Germinal center (tissue), 1 donor: ENCODE results near the gene CPN2.

ENCODE experiments used
- DNase-seq: peaks from one replicate; pipeline ENCODE4 v3.0.0; 2012; ENCODE audit warnings: mixed read lengths, low spot score

The CPN2 gene

GRCh38 chr3:194351080-194351672 is at the start of gene CPN2:
Gene CPN2, minus strand, starts transcription at chr3:194351328. Its CDS starts 8,626 bp downstream, at chr3:194342702.
- no peak for DNase-seq

GRCh38 chr3:194399874-194400411 is 48.8 kb upstream of the CPN2 start:
- DNase-seq, result no peak

DNA sequence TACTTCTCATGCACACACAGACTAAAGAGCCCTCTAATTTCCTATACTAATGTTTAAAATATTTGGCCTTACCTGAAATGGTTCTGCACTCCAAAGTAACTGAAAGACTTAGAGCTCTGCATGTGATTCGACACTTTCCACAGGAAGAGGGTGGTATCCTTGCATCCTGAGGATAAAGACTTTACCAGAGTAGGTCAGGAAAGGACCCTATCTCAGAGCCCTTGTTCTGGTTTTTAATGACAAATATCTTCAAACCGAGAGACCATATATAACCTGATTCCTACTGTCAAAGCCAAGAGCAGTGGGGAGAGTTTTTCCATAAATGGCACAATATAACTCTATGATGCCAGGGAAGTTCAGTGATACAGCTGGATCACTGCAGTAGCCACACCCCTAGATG is 48.0 kb upstream of the CPN2 start, which contains the start of gene GP5:
Gene GP5, minus strand, starts transcription at position 101 of the 400 bp plus-strand sequence. CDS start 984 bp downstream, outside the sequence.
- no peak for DNase-seq

- DNase-seq, result no peak
These were observed 46.7 kb upstream of the CPN2 start for GRCh38 chr3:194397757-194398312.

DNA sequence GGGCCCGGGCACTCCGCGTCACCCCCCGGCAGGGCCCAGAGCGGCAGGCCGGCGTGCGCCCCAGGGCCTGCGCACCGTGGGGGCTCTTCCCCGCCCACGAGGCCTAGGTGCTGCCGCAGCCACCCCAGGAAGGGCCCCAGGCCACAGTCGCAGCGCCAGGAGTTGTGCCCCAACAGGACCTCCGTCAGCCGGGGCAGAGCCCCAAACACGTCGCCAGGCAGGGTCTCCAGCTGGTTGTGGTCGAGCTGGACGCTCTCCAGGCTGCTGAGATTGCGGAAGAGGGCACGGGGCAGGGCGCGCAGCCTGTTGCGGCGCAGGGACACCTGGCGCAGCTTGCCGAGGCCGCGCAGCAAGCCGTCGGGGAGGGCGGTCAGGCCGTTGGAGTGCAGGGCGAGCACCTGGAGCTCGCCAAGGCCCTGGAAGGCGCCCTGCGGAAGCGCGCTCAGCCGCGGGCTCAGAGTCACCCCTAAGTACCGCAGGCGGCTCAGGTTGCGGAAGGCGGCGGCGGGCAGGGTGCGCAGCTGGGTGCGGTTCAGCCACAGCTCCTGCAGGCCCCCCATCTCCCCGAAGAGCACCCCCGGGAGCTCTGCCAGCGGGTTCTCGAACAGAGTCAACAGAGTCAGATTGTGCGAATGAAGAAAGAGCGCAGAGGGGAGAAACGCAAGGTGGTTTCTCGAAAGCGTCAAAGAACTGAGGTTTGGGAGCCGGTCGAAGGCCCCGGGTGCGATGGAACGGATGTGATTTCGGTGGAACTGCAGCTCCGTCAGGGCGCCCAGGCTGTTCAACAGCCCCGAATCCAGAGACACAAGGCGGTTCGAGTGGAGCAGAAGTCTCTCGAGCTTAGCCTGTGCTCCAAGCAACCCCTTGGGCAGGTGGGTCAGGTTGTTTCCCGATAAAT is 46.0 kb upstream of the CPN2 start:
- peak; percentile 30 for DNase-seq

DNA sequence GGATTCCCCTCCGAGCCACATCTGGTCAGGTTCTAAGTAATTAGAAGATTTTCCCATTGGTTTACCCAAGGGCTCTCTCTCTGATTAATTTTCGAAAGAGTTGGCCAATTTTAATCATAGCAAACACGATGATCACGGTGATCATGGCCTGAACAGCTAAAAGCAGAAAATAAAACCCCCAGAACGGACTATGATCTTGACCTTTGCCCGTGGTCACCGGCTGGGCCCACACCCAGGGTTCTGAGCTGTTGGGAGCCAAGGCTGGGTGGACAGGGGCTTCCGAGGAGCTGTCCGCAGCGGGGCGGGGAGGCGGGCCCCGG is 45.4 kb upstream of the CPN2 start:
- DNase-seq, result no peak

DNA sequence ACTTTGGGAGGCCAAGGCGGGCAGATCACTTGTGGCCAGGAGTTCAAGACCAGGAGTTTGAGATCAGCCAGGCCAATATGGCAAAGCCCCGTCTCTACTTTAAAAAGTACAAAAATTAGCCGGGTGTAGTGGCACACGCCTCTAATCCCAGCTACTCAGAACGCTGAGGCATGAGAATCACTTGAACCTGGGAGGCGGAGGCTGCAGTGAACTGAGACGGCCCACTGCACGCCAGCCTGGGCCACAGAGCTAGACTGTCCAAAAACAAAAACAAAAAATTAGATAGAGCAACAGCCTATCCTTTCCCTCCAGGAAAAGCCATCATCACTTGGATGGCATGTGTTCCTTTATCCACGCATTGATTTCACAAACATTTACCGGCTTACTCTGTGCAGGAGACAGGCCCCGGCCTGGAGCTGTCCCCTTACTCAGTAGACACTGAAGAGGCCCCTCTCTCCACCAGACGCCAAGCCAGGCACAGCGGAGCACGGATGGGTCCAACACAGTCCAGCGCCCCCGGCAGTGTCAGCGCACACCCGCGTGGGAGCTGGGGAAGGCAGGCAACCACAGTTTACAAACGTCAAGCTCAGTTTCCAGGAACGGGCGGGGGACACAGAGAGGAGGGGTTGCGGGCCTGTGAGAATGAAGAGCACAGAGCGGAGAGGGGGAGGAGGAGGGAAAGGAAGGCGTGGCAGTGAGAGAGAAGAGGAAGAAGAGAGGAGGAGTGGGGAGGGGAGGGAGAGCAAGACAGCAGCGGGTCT is 44.8 kb upstream of the CPN2 start:
- no peak for DNase-seq

DNA sequence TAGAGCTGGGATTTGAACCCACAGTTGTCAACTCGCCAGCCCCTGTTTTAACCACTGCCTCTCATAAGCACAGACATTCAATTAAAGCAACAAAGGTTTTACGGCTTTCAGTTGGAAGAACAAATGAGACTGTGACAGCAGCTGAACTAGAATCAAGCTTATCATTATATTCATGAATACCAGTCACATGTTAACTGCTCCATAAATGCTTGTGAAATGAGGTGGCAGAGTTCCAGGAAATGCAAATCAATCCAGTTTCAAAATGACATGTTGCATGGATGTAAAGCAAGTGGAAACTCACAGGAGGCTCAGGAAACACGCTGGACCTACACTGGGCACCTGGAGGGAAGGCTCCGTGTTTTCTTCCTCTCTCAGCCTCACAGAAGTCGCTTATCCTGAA is 44.1 kb upstream of the CPN2 start:
- DNase-seq, result no peak

- no peak for DNase-seq
These were observed 41.4 kb upstream of the CPN2 start for GRCh38 chr3:194392576-194392975.

- no peak for DNase-seq
These were observed 39.7 kb upstream of the CPN2 start for GRCh38 chr3:194390835-194391234.

DNA sequence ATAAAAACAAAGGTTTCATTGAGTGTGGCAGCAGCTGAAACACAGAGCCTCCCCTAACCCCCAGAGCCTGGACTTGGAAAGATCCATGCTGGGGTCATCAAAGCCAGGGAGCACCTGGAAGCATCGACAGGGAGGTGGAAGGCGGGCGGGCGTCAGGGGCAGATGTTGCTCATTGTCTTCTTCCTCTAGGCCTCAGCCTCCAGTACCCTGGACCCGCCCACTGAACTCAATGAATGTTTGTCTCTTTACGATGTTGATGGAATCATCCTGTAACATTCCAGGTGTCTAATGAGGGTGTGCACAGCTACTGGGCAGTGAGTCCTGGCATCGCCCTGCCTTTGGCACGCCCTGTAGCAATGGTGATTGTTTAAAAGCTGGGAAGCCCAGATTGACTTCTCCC is 38.1 kb upstream of the CPN2 start:
- DNase-seq, result no peak

DNA sequence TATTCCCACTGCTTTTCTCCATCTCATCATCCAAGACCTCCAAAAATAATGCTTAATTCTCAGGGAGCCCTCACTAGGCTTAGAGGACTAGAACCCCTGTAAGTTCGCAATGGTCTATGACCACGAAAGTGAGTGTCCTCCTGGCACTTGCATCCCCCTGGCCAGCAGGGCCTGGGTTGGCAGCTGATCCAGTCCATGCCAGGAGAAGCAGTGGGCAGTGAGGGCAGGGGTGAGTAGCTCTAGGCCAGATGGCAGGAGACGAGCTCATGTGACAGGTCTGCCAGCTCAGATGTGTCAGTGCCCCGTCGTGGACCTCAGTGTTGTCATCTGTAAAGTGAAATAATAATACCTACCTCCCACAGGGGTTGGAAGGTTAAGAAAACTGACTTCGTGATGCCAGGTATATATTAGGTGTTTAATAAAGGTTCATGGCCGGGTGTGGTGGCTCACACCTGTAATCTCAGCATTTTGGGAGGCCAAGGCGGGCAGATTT is 36.8 kb upstream of the CPN2 start:
- no peak for DNase-seq

DNA sequence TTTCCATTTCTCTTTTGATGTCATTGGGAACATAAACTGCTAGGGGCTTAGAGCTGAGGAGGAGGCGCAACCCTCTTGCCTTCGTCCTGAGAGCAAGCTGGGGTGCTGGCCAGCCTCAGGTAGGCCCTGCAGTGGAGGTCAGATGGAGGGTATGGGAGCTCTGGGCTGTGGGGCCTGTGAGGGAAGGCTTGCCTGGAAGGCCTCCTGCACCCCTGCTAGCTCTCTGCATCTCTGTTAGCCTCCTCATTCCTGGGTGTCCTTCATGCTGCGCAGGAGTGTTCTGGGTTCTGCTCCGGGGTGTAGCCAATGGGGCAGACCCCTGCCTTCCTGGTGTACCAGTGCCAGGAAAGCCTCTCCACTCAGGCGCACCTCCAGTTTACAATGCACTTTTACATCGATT is 36.1 kb upstream of the CPN2 start:
- no peak for DNase-seq

- DNase-seq, result no peak
These were observed 35.5 kb upstream of the CPN2 start for GRCh38 chr3:194386648-194387047.

DNA sequence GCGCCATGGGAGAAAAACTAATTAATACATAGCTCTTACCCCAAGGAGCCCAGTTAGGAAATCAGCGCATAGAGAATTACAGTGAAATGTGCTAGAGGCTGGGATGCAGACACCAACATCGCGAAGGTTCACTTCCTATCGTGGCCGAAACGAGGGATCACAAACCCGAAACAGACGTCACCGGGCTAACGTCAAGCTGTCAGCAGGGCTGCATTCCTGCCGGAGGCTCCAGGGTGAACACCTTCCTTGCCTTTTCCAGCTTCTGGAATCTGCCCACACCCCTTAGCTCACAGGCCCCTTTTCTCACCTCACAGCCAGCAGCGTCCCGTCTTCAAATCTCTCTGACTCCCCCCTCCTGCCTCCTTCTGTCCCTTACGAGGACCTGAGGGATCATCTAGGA is 34.9 kb upstream of the CPN2 start:
- DNase-seq, result no peak

DNA sequence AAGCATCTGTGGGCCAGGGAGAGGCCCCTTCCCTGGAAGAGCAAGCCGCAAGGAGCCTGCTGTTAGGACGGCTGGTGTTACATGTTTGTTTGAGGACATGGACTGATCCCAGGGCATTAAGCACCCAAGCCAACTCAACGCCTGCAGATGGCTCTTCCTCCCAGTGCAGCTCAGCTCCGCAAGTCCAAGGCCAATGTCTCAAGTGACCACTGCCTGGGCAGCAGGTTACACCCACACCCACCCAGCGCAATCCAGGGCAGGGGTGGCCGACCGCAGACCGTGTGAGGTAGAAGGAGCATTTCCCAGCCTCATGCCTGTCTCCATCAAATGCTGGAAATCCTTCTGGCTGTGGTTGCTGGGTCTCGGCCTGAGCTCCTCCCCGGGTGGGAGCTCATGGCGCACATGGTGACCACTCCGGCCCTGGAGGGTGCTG is 33.5 kb upstream of the CPN2 start:
- no peak for DNase-seq

GRCh38 chr3:194384156-194384555 is 33.0 kb upstream of the CPN2 start:
- no peak for DNase-seq

DNA sequence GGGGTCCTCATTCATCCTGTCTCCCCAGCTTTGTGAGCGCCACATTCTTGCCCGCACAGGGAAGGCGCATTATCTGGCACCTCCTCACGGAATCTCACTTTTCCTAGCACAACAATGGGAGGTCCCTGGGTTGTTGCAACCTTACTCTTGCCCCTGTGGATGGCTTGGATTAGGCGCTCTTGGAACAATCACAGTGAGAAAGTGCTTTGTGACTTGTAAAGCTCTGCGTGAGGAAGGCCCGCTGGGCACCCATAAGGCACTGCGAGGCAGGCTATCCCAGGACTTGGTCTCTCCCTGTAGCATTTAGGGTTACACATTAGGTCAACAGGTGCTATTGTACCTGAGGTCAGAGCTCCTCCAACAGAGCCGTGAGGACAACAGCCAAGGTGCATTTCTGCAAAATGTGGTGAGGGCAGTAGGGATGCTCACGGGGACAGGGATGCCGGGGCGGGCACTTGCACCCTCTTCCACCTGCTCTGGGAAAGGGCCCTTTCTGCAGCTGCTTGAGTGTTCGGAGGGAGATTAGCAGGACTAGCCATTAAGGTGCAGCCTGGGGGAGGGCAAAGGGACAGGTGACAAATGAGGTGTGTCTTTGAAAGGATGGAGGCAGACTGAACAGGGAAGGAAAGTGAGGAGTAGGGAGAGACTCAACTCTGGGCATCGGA is 32.3 kb upstream of the CPN2 start:
- DNase-seq, result no peak

GRCh38 chr3:194382892-194383223 is 31.7 kb upstream of the CPN2 start:
- no peak for DNase-seq

GRCh38 chr3:194382196-194382891 is 31.2 kb upstream of the CPN2 start:
- no peak for DNase-seq

- no peak for DNase-seq
These were observed 30.3 kb upstream of the CPN2 start for GRCh38 chr3:194381460-194381875.
